GM12878 (cell line): ENCODE results near the gene EIF4E1B. TPM values are rescaled to one million over a fixed set of nuclear protein-coding genes. Genes with fewer than 3 reads are reported as not detected.

ENCODE experiments used
- ATAC-seq: fragments of 200-7000 bp; cut with Tn5 transposase; 3 replicates; pipeline ENCODE4 v1.9.1; 2020; ENCODE audit warnings: mild to moderate bottlenecking, moderate library complexity
- BruUV-seq: library from RNA; stranded (reverse); fragments of 400-500 nt; replicated peaks from 2 replicates; lab custom pipeline; 2021; lab: Mats Ljungman, UMichigan
- CTCF ChIA-PET: fragments of 300-600 bp; sonication (Branson Sonifier 250); formaldehyde crosslinking; extraction: SDS; loops from one replicate; lab custom pipeline; 2021; ENCODE audit warnings: inconsistent platforms; lab: Yijun Ruan, JAX
- POLR2A ChIA-PET: fragments of 350-600 bp; formaldehyde crosslinking; extraction: SDS; loops from one replicate; lab custom pipeline; 2021; ENCODE audit warnings: inconsistent platforms; lab: Charles Lee
- RAD21 ChIA-PET: fragments of 300-600 bp; sonication (Branson Sonifier 250); formaldehyde crosslinking; loops from one replicate; lab custom pipeline; 2023; ENCODE audit warnings: antibody characterized with exemption; ENCODE audit not compliant: unreplicated experiment; lab: Charles Lee
- SMC1A ChIA-PET: fragments of 300-600 bp; sonication (Branson Sonifier 250); formaldehyde crosslinking; loops from one replicate; lab custom pipeline; 2023; ENCODE audit not compliant: unreplicated experiment, uncharacterized antibody; lab: Charles Lee
- DNase-seq: peaks from one replicate; pipeline ENCODE4 v3.0.0-alpha.2; 2011; ENCODE audit warnings: low read depth, low spot score
- FAIRE-seq: peaks from 3 replicates; lab custom pipeline; 2011; peaks lifted over from hg19 to GRCh38; lab: Jason Lieb, UNC
- H2AFZ ChIP-seq: 2 replicates; pipeline ENCODE4 v1.6.0; 2011; ENCODE audit warnings: low read depth, low read length, control low read depth; ENCODE audit not compliant: control insufficient read depth
- H3K27ac ChIP-seq: 2 replicates; pipeline ENCODE4 v1.5.1; 2011; ENCODE audit warnings: control low read depth; ENCODE audit not compliant: control insufficient read depth, insufficient read depth
- H3K27me3 ChIP-seq, 2 experiments: replicated peaks in 1 of 2; 2 replicates each; pipeline versions ENCODE4 v1.6.0 to v1.6.1; 2011; ENCODE audit warnings: low read length in 1 of 2; ENCODE audit not compliant: control insufficient read depth in 2 of 2, insufficient read depth in 2 of 2
- H3K36me3 ChIP-seq, 2 experiments: 2 replicates each; pipeline ENCODE4 v1.5.1; 2011; ENCODE audit warnings: low read length in 1 of 2; ENCODE audit not compliant: control insufficient read depth in 2 of 2, insufficient read depth in 2 of 2
- H3K4me1 ChIP-seq: 2 replicates; pipeline ENCODE4 v1.6.1; 2011; ENCODE audit warnings: mild to moderate bottlenecking, low read length, moderate library complexity, mixed read lengths; ENCODE audit not compliant: control insufficient read depth, insufficient read depth
- H3K4me2 ChIP-seq: 2 replicates; pipeline ENCODE4 v1.6.0; 2011; ENCODE audit warnings: control low read depth; ENCODE audit not compliant: control insufficient read depth, insufficient read depth
- H3K4me3 ChIP-seq: fragments of 200-600 bp; sonication (generic); 2 replicates; pipeline ENCODE4 v1.5.1; 2016
- H3K79me2 ChIP-seq: 2 replicates; pipeline ENCODE4 v1.6.0; 2011; ENCODE audit warnings: low read length; ENCODE audit not compliant: control insufficient read depth, insufficient read depth
- H3K9ac ChIP-seq: 2 replicates; pipeline ENCODE4 v1.8.0; 2011; ENCODE audit warnings: low read length, control low read depth, mixed read lengths; ENCODE audit not compliant: control insufficient read depth, insufficient read depth
- H3K9me3 ChIP-seq: replicated peaks from 3 replicates; pipeline ENCODE4 v1.5.1; 2011; ENCODE audit warnings: mild to moderate bottlenecking, low read length; ENCODE audit not compliant: control insufficient read depth, insufficient read depth
- H4K20me1 ChIP-seq: 2 replicates; pipeline ENCODE4 v1.6.0; 2011; ENCODE audit not compliant: control insufficient read depth, insufficient read depth
- ASH2L ChIP-seq: fragments of 300-600, 200-600 bp; sonication (generic); IDR thresholded peaks from 2 replicates; pipeline ENCODE4 v1.6.1; 2017; ENCODE audit warnings: low read depth, mild to moderate bottlenecking, borderline replicate concordance
- CBFB ChIP-seq: IDR thresholded peaks from 2 replicates; pipeline ENCODE4 v1.6.1; 2016; ENCODE audit warnings: antibody characterized with exemption, low read depth
- E2F8 ChIP-seq: fragments of 450-650 bp; IDR thresholded peaks from 2 replicates; pipeline ENCODE4 v1.6.1; 2018; ENCODE audit warnings: mild to moderate bottlenecking, low read depth, moderate library complexity; ENCODE audit not compliant: partially characterized antibody
- FOXK2 ChIP-seq: fragments of 450-650 bp; IDR thresholded peaks from 2 replicates; pipeline ENCODE4 v1.6.1; 2017; ENCODE audit warnings: mild to moderate bottlenecking, moderate library complexity
- HDGF ChIP-seq: fragments of 450-650 bp; IDR thresholded peaks from 2 replicates; pipeline ENCODE4 v1.6.1; 2016; ENCODE audit warnings: antibody characterized with exemption
- IKZF1 ChIP-seq: fragments of 450-650 bp; conservative IDR thresholded peaks from 2 replicates; pipeline ENCODE4 v1.6.1; 2017; ENCODE audit warnings: antibody characterized with exemption, mild to moderate bottlenecking
- KLF5 ChIP-seq: fragments of 450-650 bp; IDR thresholded peaks from 2 replicates; pipeline ENCODE4 v1.6.1; 2014; ENCODE audit warnings: mild to moderate bottlenecking; ENCODE audit not compliant: partially characterized antibody
- POLR2AphosphoS5 ChIP-seq: IDR thresholded peaks from 2 replicates; pipeline ENCODE4 v1.6.1; 2011; ENCODE audit warnings: mild to moderate bottlenecking, low read length, inconsistent platforms
- ZZZ3 ChIP-seq: IDR thresholded peaks from 2 replicates; pipeline ENCODE4 v1.6.1; 2011; ENCODE audit warnings: low read depth; ENCODE audit not compliant: control insufficient read depth, insufficient read length
- WGBS: methylation state at CpG from one replicate; pipeline ENCODE4 v1.1.6; 2016; ENCODE audit warnings: low lambda C conversion rate; ENCODE audit not compliant: insufficient replicate concordance, insufficient coverage; ENCODE audit errors: missing lambda C conversion rate; 5-methylcytosine and 5-hydroxymethylcytosine counted together
- in situ Hi-C: fragments of 300-500 bp; cut with MboI; formaldehyde crosslinking; loops from 9 replicates; pipeline ENCODE4 v1.14.3; 2018; ENCODE audit warnings: mixed read lengths
- intact Hi-C: fragments of 100-400 bp; cut with micrococcal nuclease; formaldehyde crosslinking; loops from one replicate; pipeline ENCODE4 v1.14.2; 2022; ENCODE audit not compliant: unreplicated experiment
- polyA plus RNA-seq, 11 experiments: library from polyadenylated mRNA; depleted of rRNA in 4 of 11; unstranded in 6 of 11; stranded (reverse) in 5 of 11; fragments of >200 nt; fragmentation: Nextera tagmentation in 4 of 11; fragmentation: Illumina TruSeq in 1 of 11; extraction: Ambion mirVana in 4 of 11; extraction: Trizol in 1 of 11; gene quantifications; 1 replicate in 1 of 11; 2 replicates in 10 of 11; pipeline versions ENCODE4 v1.2.1 to v1.2.3, GENCODE V29; 2011 to 2016; ENCODE audit warnings: inconsistent platforms in 2 of 11, missing spikeins in 2 of 11, low read depth in 1 of 11
- total RNA-seq, 4 experiments: library from RNA; depleted of rRNA in 3 of 4; stranded (reverse); fragments of >200 nt in 3 of 4; fragmentation: Illumina TruSeq in 1 of 4; extraction: Trizol in 1 of 4; gene quantifications; 2 replicates each; pipeline versions ENCODE4 v1.2.1 to v1.2.3, GENCODE V29; 2013 to 2021
- TF ChIP-seq, protein P1 (sequence below): fragments of 150-350 bp; IDR thresholded peaks from 2 replicates; pipeline ENCODE4 v1.6.1; 2016; ENCODE audit warnings: low read depth, low read length

The EIF4E1B gene
- total and polyA plus RNA-seq, 10 of the 15 experiments (the other 5 are each of a cell fraction or from before 2014, with no cell fraction given), result not detected

- TF ChIP-seq IKZF1, result no peak
- TF ChIP-seq ZZZ3, result no peak
- TF ChIP-seq ASH2L, result no peak
- no peak for TF ChIP-seq KLF5
These were observed 1.9 kb upstream of the EIF4E1B start (continued) for GRCh38 chr5:176628406-176629228.

DNA sequence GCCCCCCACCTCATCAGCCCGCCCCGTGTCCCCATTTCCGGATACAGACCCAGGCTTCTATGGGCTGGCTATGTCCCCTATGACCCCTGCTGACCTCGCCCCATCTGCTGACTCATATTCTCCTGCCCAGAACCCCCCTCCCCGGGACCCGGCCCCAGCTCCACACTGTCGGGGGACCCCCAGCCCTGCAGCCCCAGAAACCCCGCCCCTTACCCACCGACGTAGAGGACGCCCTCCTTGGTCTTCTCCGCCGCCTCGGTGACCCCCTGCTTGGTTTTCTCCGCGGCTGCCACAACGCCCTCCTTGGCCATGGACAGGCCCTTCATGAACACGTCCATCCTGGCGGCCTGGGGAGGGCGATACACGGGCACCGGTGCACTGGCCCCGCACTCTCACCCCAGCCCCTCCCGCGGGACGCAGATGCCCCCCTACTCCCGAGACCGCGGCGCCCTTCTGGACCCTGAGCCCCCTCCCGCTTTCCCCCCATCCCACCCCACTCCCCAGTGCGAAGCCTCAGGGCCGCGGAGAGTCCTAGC, 1.1 kb upstream of the EIF4E1B start:
- in situ Hi-C loops (no loop called here), intact Hi-C loops (no loop called here)
- WGBS, result 13% methylated on average over 34 of the region's 34 CpGs
- H3K36me3 ChIP-seq, result no peaks in the 10 kb centered on the region
- H3K27ac ChIP-seq, result no peak overlapping the region
- H3K79me2 ChIP-seq, result no peaks in the 10 kb centered on the region
- POLR2A ChIA-PET, result no interaction called here
- H3K4me1 ChIP-seq, result peaks cover 13% of the 10 kb centered on the region
- BruUV-seq, result no TSS peak
- 0 out of 2 replicates have a peak, but pooled peaks cover 3% of the 10 kb centered on the region for H4K20me1 ChIP-seq
- DNase-seq (no peak), FAIRE-seq (no peak), ATAC-seq (no peak)
- SMC1A ChIA-PET, result no interaction called here
- no peak overlapping the region for H2AFZ ChIP-seq
- TF ChIP-seq CBFB, result no peak
- TF ChIP-seq POLR2AphosphoS5, result no peak
- no peak for TF ChIP-seq E2F8
- no peak for TF ChIP-seq FOXK2
- TF ChIP-seq, protein P1, sequence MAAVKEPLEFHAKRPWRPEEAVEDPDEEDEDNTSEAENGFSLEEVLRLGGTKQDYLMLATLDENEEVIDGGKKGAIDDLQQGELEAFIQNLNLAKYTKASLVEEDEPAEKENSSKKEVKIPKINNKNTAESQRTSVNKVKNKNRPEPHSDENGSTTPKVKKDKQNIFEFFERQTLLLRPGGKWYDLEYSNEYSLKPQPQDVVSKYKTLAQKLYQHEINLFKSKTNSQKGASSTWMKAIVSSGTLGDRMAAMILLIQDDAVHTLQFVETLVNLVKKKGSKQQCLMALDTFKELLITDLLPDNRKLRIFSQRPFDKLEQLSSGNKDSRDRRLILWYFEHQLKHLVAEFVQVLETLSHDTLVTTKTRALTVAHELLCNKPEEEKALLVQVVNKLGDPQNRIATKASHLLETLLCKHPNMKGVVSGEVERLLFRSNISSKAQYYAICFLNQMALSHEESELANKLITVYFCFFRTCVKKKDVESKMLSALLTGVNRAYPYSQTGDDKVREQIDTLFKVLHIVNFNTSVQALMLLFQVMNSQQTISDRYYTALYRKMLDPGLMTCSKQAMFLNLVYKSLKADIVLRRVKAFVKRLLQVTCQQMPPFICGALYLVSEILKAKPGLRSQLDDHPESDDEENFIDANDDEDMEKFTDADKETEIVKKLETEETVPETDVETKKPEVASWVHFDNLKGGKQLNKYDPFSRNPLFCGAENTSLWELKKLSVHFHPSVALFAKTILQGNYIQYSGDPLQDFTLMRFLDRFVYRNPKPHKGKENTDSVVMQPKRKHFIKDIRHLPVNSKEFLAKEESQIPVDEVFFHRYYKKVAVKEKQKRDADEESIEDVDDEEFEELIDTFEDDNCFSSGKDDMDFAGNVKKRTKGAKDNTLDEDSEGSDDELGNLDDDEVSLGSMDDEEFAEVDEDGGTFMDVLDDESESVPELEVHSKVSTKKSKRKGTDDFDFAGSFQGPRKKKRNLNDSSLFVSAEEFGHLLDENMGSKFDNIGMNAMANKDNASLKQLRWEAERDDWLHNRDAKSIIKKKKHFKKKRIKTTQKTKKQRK, result no peak
- no peak for TF ChIP-seq HDGF
- H3K9ac ChIP-seq, result no peak overlapping the region
- CTCF ChIA-PET, result no interaction called here
- H3K4me2 ChIP-seq, result no peak overlapping the region
- H3K27me3 ChIP-seq, result peaks cover 7 to 10% of the 10 kb centered on the region in 2 experiments
- RAD21 ChIA-PET, result no interaction called here
- no peak overlapping the region for H3K4me3 ChIP-seq
- H3K9me3 ChIP-seq, result no peaks in the 10 kb centered on the region
